ENCODE results near the gene CENPW. TPM values are rescaled to one million over a fixed set of nuclear protein-coding genes. Genes with fewer than 3 reads are reported as not detected.

Gene CENPW
- total RNA-seq, 1 experiment from 2014 or later: 62.1 TPM

- POLR2A ChIA-PET: no interaction called here
- DNase-seq (ENCODE audit: low read depth, low spot score): no peak
- Histone ChIP-seq H3K27me3 (ENCODE audit: control insufficient read depth, insufficient read depth, low read length) (no peaks in the 10 kb centered on the region), H3K36me3 (ENCODE audit: control insufficient read depth, insufficient read depth, low read length) (no peaks in the 10 kb centered on the region), H3K9me3 (ENCODE audit: control insufficient read depth, insufficient read depth, low read depth, low read length) (no peaks in the 10 kb centered on the region), H3K4me1 (ENCODE audit: control insufficient read depth, insufficient read depth, low read length) (no peaks in the 10 kb centered on the region), H3K27ac (ENCODE audit: low read length) (no peak overlapping the region), H3K4me3 (ENCODE audit: low read depth in 2 of 2, low read length in 2 of 2) (no peak overlapping the region)
- in situ Hi-C loops (cut with HindIII; ENCODE audit: low pct_unique_long_range_greater_than_20kb, low sequenced_read_pairs) (no loop called here), intact Hi-C loops (cut with micrococcal nuclease; ENCODE audit: unreplicated experiment) (loop anchor here (2.0 kb wide), 1 partner anchor 45 kb away; no protein-coding TSS in a partner anchor)
- ATAC-seq: no peak
- BruUV-seq (replicated peaks): no TSS peak
- TF ChIP-seq TCF7L2 (IDR thresholded peaks at IDR 0.05; ENCODE audit: low read depth, low read length) (no peak), CTCF (IDR thresholded peaks at IDR 0.05) (no peak), SIN3A (IDR thresholded peaks at IDR 0.05; ENCODE audit: borderline replicate concordance, insufficient read depth, low read depth, low read length) (no peak), POLR2AphosphoS5 (IDR thresholded peaks at IDR 0.05; ENCODE audit: low read depth, low read length) (no peak), REST (IDR thresholded peaks at IDR 0.05; ENCODE audit: insufficient read depth in 1 of 2, low read depth in 2 of 2, low read length in 1 of 2) (no peak)
- CTCF ChIA-PET: no interaction called here
Observed at GRCh38 chr6:126333729-126334128, 6.2 kb upstream of the CENPW start.

GRCh38 chr6:126335210-126335609 lies 4.7 kb upstream of the CENPW start:
- intact Hi-C loops (cut with micrococcal nuclease; ENCODE audit: unreplicated experiment): loop anchor here (2.0 kb wide), 1 partner anchor 46 kb away; no protein-coding TSS in a partner anchor
- Histone ChIP-seq H3K4me1 (ENCODE audit: control insufficient read depth, insufficient read depth, low read length) (no peaks in the 10 kb centered on the region), H3K4me3 (ENCODE audit: low read depth in 2 of 2, low read length in 2 of 2) (no peak overlapping the region), H3K36me3 (ENCODE audit: control insufficient read depth, insufficient read depth, low read length) (no peaks in the 10 kb centered on the region), H3K9me3 (ENCODE audit: control insufficient read depth, insufficient read depth, low read depth, low read length) (no peaks in the 10 kb centered on the region), H3K27ac (ENCODE audit: low read length) (no peak overlapping the region), H3K27me3 (ENCODE audit: control insufficient read depth, insufficient read depth, low read length) (no peaks in the 10 kb centered on the region)
- DNase-seq (ENCODE audit: low read depth, low spot score) (no peak), ATAC-seq (no peak)
- no peak for TF ChIP-seq TCF7L2 (IDR thresholded peaks at IDR 0.05; ENCODE audit: low read depth, low read length)
- TF ChIP-seq CTCF (IDR thresholded peaks at IDR 0.05): peak; percentile 23; the same call in 1 of the 2 replicates
- no peak for TF ChIP-seq POLR2AphosphoS5 (IDR thresholded peaks at IDR 0.05; ENCODE audit: low read depth, low read length)
- TF ChIP-seq REST (IDR thresholded peaks at IDR 0.05; ENCODE audit: insufficient read depth in 1 of 2, low read depth in 2 of 2, low read length in 1 of 2): no peak
- TF ChIP-seq SIN3A (IDR thresholded peaks at IDR 0.05; ENCODE audit: borderline replicate concordance, insufficient read depth, low read depth, low read length): no peak
- in situ Hi-C loops (cut with HindIII; ENCODE audit: low pct_unique_long_range_greater_than_20kb, low sequenced_read_pairs): no loop called here
- BruUV-seq (replicated peaks): no TSS peak
- POLR2A ChIA-PET: no interaction called here
- CTCF ChIA-PET: no interaction called here
